ENCODE results near the gene HSD17B3.
"Not testable (repeated sequence)": the region's sequence is repeated elsewhere in the genome, so short reads cannot be mapped to it uniquely, and the experiment has no call there.

Gene HSD17B3

DNA sequence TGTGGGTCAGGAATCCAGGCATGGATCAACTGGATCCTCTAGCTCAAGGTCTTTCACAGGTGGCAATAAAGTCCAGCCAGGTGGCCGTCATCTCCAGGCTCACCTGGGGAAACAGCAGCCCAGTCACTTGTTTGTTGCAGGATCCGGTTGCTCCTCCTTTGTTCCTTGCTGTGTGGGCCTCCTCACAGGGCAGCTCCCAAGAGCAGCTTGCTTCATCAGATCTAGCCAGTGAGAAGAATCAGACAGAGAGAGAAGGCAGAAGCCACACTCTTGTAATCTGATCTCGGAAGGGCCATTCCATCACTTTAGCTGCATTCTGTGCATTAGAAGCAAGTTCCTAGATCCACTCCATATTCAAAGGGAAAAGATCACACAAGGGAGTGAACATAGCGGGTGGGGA lies 3.2 kb upstream of the HSD17B3 start:
- no peak for DNase-seq

DNA sequence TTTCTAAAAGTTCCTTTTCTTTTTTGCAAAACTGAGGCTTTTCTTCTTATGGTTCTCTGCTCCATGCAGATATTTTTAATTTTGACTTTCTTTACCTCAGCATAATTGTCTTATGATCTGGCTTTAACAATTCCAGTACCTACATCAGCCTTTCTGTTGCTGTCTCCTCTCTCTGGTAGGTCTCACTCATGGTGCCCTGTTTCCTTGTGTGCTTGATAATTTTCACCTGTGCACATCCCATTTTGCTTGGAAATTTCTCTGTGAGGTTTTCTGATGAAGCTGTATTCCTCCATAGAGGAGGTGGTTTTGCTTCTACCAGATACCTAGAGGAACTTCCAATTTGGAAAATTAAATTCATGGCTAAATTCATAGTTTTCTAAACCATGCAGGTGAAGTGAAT lies 2.3 kb upstream of the HSD17B3 start:
- DNase-seq: no peak

DNA sequence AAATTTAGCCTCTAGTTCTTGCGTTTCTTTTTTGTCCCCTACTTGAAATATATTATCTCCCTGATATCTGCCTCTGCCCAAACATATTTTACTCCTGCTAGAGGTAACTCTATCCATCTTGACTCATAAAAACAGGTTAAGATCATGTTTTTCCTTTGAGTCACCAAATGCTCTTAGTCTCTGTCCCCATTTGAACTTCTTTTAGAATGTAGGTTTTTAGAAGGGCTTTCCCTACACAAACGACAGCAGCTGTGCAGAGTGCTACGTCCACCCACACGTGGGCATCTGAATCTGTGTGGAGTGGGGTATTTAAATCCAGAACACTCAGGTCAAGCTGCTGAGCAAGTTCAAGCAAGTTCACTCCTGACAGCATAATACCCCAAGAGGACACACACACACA lies 2.2 kb downstream of the HSD17B3 start:
- no peak for DNase-seq

DNA sequence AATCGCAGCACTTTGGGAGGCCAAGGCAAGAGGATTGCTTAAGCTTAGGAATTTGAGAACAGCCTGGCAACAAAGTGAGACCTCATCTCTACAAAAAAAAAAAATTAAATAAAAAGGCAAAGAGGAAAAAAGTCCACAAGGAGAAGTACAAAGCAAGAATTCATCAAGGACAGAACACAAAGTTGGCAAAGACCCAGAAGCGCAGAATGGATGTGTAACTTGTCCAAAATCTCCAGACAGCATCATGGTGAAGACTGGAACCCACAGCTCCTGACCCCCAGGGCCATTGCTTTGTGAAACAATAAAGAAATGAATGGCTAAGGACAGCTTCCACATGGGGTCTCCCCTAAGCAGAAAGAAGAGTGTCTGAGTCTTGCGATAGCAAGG lies 7.8 kb downstream of the HSD17B3 start:
- no peak for DNase-seq

DNA sequence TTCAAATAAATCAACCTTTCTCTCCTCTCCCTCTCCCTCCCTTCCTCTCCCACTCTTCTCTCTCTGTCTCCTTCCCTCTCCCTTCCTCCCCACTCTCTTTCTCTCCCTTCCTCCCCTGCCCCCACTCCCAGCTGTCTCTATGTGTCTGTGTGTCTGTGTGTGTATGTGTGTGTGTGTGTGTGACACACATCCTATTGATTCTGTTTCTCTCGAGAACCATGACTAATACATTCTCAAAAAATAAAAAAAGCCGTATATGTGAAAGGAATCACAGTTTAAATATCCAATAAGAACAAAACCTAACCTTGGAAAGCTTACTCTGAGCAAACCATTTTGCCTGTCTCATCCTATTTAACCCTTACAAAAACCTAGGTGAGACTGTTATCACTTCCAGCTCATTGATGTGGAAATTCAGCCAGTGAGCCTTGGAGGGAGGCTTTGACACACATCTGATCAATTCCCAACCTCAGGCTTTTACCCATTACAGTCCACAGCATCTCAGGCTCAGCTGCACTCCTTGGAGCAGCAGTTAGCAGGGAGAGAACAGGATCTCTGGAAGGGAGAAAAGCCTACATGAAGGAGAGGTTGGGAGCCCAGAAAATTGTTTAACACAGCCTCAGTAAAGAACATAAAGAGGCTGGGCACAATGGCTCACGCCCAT lies 8.3 kb downstream of the HSD17B3 start:
- DNase-seq: no peak

DNA sequence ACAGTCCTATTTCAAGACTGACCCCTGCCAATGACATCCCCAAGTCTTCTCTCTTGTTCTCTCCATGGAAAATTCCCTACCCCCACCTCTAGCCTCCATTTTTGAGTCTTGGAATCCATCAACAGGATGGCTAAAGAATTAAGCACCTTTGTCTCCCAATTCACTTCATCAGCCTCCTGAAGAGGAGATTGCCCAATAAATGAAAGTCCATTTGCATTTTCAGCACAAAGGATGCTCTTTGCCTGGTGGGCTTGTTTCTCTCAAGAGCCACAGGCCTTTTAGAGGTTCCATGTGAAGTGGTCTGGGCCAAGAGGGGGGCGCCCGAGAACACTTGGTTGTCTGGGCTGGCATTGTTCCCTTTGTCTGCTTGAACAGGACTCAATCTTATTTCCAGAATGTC lies 12.6 kb downstream of the HSD17B3 start:
- DNase-seq: no peak

DNA sequence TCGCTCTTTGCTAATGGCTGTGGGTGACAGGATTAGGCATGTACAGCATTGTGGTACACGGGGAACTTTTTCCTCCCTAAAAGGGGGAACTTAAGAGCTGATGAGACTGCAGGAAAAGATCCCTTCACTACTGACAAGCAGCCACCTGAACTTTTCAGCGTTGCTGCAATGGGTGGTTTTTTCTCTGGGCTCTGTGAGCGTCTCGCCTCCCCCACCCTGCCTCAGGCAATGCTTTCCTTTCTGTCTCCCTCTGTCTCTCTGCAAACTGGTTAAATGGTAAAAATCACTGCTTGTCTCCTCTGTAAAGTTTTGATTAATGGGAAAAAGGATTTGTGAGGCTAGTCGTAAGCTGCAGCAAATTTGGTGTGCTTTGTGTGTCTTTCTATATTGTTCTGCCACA lies 20.3 kb downstream of the HSD17B3 start:
- no peak for DNase-seq

DNA sequence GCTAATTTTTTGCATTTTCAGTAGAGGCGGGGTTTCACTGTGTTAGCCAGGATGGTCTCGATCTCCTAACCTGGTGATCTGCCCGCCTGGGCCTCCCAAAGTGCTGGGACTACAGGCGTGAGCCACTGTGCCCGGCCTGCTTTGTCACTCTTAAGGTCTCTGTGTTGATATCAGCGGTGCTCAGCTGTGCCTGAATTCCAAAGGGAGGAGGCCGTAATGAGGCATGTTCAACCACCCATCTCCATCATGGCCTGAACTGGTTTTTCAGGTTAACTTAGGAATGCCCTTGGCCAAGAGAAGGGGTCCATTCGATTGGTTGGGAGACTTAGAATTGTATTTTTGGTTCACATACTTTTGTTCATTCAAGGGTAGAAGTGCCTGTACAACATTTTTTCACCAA lies 22.0 kb downstream of the HSD17B3 start:
- no peak for DNase-seq

DNA sequence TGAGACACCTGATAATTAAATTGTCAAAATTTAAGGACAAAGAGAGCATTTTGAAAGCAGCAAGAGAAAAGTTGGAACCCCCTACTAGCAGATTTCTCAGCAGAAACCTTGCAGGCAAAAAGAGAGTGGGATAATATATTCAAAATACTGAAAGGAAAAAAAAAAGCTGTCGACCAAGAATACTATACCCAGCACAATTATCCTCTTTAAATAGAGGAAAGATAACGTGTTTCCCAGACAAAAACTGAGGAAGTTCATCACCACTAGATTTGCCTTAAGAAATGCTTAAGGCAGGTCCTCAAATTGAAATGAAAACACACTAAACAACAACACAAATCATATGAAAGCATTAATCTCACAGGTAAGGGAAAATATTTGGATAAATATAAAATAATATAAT lies 27.0 kb downstream of the HSD17B3 start:
- no peak for DNase-seq

DNA sequence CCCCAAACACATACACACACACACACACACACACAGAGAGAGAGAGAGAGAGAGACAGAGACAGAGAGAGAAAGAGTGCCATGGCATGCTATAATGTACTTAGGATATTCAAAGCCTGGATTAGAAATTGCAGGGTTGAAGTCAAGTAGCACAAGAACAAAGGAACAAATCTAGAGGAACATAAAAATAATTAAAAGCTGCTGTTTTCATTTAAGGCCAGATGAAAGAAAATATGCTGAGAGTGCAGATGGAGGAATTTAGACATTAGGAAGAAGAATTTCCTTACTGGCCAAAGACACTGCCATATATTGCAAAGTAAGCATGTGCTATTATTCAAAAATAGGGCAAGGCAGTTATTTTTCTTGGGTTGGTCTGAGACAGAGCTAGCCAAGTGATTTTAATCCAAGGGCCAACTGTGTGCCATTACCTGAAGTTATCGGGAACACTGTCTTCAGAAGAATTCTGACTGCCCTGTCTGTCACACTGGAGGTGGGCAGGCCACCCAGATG lies 31.7 kb downstream of the HSD17B3 start:
- no peak for DNase-seq

DNA sequence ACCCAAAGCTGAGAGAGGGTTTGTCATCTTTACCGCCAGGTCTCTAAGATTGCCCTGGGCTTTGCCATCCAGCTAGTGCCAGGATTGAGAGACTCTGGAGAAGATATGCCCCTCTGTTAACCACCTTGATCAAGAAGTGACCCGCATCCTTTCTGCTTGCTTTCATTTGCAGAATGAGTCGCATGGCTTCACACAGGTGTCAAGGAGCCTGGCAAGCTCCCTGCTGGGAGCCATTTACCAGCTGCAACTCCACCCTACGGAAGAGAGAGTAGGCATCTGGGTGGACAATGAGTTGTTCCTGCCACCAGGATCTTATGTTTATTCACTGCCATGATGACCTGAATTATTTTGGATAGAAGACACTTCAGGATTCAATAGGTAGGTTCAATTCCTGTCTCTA lies 43.0 kb downstream of the HSD17B3 start:
- DNase-seq: no peak

DNA sequence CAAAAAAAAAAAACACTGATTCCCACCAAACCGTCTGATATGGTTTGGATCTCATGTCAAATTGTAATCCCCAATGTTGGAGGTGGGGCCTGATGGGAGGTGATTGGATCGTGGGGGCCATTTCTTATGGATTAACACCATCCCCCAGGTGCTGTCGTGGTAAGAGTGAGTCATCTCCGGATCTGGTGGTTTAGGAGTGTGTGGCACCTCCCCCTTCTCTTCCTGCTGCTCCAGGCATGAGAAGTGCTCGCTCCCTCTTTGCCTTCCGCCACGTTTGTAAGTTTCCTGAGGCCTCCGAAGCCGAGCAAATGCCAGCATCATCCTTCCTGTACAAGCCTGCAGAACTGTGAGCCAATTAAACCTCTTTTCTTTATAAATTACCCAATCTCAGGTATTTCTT lies 45.2 kb downstream of the HSD17B3 start:
- DNase-seq: no peak

DNA sequence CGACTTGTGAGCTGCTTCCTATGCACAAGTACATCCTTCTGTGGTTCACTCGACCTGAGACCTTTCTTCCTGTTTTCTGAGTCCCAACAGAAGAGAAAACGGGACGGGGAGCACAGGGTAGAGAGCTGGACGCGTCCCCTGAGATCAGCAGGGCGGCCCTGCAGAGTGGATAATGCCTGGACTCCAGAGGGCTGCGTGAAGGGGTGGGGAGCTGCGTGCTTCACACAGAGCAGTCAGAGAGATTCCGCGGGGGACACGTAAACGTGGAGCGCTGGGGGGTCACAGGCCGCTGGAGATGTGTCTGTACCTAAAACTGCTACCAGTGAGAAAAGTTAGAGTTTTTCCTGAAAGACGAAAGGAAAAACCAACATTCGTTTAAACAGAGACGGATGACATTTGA lies 46.3 kb downstream of the HSD17B3 start:
- no peak for DNase-seq

DNA sequence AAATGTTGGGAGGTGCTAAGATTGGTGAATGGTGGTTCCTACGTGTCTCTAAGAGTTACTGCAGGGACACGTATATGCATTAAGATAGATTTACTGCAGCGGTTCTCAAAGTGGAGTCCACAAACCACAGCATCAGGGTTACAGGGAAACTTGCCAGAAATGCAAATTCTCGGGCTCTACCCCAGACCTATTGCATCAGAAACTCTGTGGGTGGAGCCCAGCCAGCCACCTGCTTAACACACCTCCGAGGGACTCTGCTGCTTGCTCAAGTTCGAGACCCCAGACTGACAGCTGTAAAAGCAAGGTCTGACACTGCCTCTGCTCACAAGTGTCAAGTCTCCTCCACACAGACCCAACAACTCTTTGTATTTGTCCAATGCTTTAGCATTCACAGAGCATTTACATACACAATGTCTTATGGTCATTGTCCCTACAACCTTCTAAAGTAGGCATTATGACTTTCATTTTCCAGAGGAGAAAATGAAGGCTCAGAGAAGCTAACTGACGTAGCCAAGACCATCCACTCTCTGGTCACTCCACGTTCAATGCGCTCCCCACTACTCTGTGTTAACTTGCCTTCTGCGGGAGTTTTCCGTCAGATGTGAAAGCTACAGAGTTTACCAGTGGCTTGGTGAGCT lies 48.8 kb downstream of the HSD17B3 start:
- DNase-seq: no peak

DNA sequence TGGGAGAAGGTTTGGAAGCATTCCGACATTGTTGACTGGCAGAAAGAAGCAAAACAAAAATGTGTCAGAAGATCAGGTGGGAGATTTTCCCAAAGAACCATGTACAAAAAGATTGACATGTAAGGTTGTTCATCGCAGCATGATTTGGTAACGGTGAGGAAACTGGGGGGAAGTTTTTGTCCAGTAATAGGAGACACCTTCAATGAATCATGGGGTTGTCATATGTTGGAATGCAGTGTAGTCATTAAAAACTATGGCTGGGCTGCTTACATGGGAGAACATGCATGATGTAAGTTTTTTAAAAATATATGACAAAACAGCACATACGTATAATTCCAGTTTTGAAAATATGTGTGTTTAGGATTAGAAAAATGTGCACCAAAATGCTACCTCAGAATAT lies 50.5 kb downstream of the HSD17B3 start:
- no peak for DNase-seq

DNA sequence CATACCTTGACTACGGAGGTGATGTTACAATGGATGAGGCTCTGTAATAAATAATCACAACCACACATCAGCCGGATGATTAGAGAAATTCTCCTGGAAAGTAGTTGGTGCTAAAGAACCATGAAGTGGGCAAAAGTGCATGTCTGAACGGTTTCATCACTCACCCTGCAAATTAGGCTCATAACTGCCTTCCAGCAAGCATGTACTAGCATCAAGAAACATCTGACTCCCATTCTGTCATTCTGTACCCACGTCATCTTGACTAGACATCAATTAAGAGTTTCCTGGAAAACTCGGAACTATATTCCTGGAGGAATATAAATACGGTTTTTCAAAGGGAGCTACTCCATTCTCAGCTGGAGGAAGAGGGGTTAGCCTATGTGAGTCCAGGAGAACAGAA lies 52.2 kb downstream of the HSD17B3 start:
- no peak for DNase-seq

DNA sequence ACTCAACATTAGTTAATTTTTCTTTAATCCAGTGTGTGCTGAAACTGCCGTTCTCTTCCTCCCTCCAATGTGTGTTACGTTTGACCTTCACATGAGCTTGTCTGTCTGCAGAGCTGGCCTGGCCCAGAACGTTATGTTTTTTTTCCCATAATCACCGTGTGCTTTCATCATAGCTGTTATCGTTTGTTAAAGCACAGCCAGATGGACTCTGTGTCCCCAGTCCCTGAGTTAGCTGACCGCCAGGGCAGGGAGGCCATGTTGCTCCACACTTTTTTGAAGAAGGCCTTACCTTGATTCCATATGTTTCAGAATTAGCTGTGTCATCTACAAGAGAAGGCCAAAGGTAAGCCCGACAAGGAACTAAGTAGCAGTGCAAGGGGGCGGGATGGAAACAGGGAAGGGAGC lies 55.7 kb downstream of the HSD17B3 start:
- no peak for DNase-seq

DNA sequence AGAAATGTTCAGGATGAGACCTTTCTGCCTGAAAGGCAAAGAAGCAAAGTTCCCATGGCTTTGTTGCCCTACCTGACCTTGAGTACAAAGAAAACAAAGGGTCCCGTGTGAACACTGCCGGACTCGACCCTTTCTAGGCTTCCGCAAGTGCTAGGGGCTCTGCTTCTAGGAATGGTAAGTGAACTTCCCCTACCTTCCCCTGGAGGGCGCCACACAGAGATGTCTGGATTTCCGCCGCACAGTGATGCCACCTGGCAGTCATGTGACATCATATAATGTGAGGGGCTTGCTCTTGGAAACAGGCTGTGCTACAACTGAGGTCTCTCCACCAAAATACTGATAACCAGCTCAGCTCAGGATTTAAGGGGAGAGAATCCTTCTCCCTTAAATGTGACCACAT lies 56.6 kb downstream of the HSD17B3 start:
- DNase-seq: no peak

DNA sequence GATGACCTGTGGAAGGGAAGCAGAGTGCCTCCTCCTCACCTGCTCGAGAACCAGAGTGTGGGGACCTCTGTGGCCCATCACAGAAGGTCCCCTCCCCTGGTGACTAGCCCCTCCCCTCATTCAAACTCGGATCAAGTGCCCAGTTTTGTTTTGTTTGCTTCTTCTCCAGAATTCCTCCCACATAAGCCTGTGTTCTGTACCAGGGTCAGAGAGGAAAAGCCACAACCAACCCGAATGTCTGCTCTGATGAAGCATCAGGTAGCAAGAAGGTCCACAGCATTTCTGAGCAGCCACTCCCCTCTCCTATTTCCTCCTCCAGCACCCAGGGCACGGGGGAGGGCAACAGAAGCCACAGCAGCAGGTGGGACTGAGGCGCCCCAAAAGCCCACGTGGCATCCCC lies 58.2 kb downstream of the HSD17B3 start:
- DNase-seq: no peak

DNA sequence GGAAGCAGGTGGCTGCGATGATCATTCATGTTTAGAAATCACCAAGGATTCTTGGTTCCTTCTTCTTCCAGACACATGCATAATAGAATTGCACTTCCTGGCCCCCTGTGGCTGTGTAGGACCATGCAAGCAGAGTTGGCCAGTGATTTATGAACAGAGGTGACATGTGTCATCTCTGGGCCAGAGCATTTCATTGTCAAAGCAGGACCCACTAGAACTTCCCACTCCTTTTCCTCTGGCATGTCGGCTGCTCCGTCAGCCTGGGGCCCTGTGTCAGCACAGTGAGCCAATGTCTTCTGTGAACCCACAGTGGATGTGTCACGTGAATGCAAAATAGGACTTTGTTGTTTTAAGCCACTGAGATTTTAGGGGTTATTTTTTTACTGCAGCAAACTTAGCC lies 59.2 kb downstream of the HSD17B3 start:
- DNase-seq: no peak

DNA sequence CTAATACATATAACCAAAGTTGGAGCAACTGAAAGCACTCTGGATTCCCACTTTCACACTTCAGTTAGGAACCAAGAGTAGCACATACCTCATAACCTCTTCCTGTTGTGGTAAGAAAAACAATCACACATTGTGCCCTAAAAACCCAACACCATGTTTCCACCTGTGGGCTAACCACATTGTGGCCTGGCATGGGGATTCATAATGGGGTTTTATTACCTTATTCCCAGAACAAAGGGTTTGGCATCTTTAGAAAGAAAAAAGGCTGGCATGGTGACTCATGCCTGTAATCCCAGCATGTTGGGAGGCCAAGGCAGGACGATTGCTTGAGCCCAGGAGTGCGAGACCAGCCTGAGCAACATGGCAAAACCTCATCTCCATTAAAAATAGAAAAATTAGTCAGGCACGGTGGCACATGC lies 60.6 kb downstream of the HSD17B3 start:
- DNase-seq: no peak

DNA sequence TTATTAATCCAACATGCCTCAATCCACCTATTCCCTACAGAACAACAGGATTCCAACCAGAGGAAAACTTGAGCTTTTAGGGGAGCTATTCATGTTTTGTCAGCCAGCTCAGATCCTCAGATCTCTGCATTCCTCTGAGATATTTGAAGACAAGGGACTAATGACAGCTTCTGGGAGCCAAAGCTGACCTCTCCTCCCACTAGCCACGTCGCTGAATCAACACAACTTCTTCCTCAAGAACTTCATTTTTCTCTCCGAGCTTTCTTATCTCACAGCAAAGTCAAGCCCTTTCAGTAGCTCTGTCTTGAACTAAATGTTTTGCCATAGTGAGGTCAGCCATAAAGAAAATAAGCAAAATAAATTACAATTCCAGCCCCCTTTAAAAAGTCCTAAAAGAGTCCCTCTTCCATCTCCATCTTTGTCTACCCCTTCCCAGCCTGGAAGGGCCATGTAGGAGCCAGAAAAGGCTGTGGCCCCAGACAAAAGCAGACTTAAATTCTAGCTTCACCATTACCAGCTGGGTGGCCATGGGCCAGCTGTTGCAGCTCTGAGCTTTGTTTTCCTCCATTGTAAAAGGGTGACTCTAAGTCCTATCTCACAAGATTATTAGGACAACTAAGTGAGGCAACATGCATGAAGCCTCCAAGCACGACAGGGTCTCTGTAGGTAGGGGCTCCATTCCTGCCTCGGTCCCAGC lies 65.0 kb downstream of the HSD17B3 start:
- no peak for DNase-seq

DNA sequence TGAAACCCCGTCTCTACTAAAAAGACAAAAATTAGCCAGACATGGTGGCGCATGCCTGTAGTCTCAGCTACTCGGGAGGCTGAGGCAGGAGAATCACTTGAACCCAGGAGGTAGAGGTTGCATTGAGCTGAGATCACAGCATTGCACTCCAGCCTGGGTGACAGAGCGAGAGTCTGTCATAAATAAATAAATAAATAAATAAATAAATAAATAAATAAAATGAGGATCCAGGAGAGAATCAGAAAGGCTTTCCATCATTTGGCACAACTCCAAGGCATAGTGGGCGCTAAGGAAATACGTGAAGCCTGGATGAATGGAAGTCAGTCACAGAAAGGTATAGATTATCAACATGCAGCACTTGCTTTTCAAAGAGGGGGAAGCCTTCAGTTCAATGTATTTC lies 65.6 kb downstream of the HSD17B3 start:
- not testable (repeated sequence) for DNase-seq

DNA sequence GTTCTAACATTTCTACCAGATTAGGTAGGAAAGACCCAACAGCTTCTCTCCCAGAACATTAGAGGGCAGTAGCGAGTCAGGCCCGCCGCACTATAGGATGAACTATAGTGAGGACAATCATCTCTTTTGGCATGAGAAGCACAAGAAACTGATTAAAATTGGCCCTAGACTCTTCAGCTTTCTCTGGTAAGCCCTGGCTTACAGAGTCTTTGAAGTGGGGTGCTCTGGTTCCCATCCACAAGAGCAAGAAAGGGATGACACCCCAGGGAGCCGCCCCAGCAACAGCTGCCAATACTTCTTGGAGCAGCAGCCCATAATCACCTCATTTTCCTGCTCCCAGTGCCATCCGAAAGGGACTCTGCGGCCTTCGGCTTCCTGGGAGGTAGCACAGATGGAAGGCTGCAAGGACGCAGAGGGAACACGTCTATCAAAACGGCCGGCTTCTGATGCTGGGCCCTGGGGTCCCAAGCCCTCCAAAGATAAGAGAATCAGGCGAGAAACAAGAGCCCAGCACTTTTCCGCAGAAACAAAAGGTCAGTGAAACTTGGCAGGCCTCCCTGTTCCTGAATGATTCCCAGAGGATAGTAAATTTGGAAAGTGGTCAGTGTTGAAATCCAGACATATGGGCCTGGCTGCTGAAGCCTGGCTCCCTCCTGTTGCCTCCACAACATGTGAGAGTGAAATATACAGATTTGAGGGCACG lies 69.3 kb downstream of the HSD17B3 start:
- no peak for DNase-seq

Data from KG1 (cell line).